ENCODE measurements around the gene PTCH1. TPM values are rescaled to one million over a fixed set of nuclear protein-coding genes. Genes with fewer than 3 reads are reported as not detected.

Gene PTCH1
- total and polyA plus RNA-seq, 2 experiments from 2014 or later = 36.8 to 44.1 TPM

- H3K27ac ChIP-seq = no peak overlapping the region
- H3K4me2 ChIP-seq = no peak overlapping the region
- H2AFZ ChIP-seq = no peak overlapping the region
- no peaks in the 10 kb centered on the region for H3K9me3 ChIP-seq (ENCODE audit: low read depth)
- no peak for DNase-seq (ENCODE audit: low spot score)
- peaks cover 98% of the 10 kb centered on the region for H3K79me2 ChIP-seq
- no peaks in the 10 kb centered on the region for H3K27me3 ChIP-seq
- TF ChIP-seq EZH2 (IDR thresholded peaks at IDR 0.05; ENCODE audit: borderline replicate concordance) = no peak
- TF ChIP-seq, protein P1, sequence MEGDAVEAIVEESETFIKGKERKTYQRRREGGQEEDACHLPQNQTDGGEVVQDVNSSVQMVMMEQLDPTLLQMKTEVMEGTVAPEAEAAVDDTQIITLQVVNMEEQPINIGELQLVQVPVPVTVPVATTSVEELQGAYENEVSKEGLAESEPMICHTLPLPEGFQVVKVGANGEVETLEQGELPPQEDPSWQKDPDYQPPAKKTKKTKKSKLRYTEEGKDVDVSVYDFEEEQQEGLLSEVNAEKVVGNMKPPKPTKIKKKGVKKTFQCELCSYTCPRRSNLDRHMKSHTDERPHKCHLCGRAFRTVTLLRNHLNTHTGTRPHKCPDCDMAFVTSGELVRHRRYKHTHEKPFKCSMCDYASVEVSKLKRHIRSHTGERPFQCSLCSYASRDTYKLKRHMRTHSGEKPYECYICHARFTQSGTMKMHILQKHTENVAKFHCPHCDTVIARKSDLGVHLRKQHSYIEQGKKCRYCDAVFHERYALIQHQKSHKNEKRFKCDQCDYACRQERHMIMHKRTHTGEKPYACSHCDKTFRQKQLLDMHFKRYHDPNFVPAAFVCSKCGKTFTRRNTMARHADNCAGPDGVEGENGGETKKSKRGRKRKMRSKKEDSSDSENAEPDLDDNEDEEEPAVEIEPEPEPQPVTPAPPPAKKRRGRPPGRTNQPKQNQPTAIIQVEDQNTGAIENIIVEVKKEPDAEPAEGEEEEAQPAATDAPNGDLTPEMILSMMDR (IDR thresholded peaks at IDR 0.05; ENCODE audit: poor library complexity) = no peak
- TF ChIP-seq EZH2phosphoT487 (IDR thresholded peaks at IDR 0.05; ENCODE audit: low read depth, severe bottlenecking, unreplicated experiment) = no peak
- 87% methylated on average over 12 of the region's 12 CpGs for WGBS (ENCODE audit: low lambda C conversion rate, missing lambda C conversion rate)
- no peaks in the 10 kb centered on the region for H3K9me2 ChIP-seq (replicated peaks; ENCODE audit: insufficient read depth)
- peaks cover 3% of the 10 kb centered on the region for H3K36me3 ChIP-seq (replicated peaks; ENCODE audit: insufficient read depth, low read depth)
- peaks cover 9% of the 10 kb centered on the region for H3K4me1 ChIP-seq (ENCODE audit: insufficient read depth)
- H3K4me3 ChIP-seq = no peak overlapping the region
- H4K20me1 ChIP-seq (ENCODE audit: insufficient read depth, poor library complexity, severe bottlenecking) = peaks cover 79% of the 10 kb centered on the region
Observed at GRCh38 chr9:95480346-95480745, 36.4 kb downstream of the PTCH1 start.

DNA sequence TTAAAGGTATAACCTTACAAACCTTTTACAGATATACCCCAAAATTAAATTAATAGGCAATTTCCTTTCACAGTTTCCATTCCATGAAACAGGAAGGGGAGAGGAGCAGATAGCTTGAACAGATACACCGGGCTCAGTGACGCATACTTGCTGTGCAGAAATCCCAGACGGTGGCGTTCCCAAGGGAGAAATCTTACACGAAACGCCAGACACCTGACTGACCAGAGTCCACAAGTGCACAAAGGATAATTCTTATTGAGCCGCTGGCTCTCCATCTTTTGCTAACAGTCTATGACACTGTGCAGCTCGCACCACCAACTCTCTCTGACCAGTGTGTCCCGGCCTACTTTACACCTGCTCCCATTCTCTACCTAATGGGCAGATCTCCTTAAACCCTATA lies 37.4 kb downstream of the PTCH1 start:
- Histone ChIP-seq H3K9me2 (replicated peaks; ENCODE audit: insufficient read depth) (no peaks in the 10 kb centered on the region), H3K27ac (no peak overlapping the region), H3K27me3 (no peaks in the 10 kb centered on the region), H2AFZ (no peak overlapping the region), H4K20me1 (ENCODE audit: insufficient read depth, poor library complexity, severe bottlenecking) (peaks cover 78% of the 10 kb centered on the region), H3K4me1 (ENCODE audit: insufficient read depth) (peaks cover 4% of the 10 kb centered on the region), H3K36me3 (replicated peaks; ENCODE audit: insufficient read depth, low read depth) (peaks cover 3% of the 10 kb centered on the region), H3K4me3 (no peak overlapping the region), H3K9me3 (ENCODE audit: low read depth) (no peaks in the 10 kb centered on the region), H3K79me2 (peaks cover 98% of the 10 kb centered on the region), H3K4me2 (no peak overlapping the region)
- WGBS (ENCODE audit: low lambda C conversion rate, missing lambda C conversion rate) = 87% methylated on average over 9 of the region's 9 CpGs
- no peak for DNase-seq (ENCODE audit: low spot score)
- TF ChIP-seq EZH2phosphoT487 (IDR thresholded peaks at IDR 0.05; ENCODE audit: low read depth, severe bottlenecking, unreplicated experiment) (no peak), EZH2 (IDR thresholded peaks at IDR 0.05; ENCODE audit: borderline replicate concordance) (no peak)
- TF ChIP-seq, protein P1 (IDR thresholded peaks at IDR 0.05; ENCODE audit: poor library complexity) = no peak

DNA sequence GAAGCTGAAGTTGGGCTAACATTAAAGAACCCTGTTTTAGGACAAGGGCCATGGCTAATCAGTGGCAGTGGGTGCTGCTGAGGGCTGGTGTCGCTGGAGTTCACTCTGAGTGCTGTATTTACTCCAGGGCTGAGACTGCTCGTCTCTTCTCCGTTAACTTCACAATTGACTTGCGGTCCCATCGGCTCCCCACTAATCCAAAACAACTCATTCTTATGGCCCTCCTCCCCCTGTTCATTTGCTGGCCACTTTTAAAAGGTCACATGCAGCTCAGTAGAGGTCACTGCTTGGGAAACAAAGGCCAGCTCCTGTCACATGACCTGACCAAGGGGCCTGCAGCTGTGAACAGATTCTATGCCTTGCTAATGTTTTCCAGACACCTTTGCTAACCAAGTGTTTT lies 38.4 kb downstream of the PTCH1 start:
- Histone ChIP-seq H3K4me3 (no peak overlapping the region), H4K20me1 (ENCODE audit: insufficient read depth, poor library complexity, severe bottlenecking) (peaks cover 75% of the 10 kb centered on the region), H3K9me2 (replicated peaks; ENCODE audit: insufficient read depth) (no peaks in the 10 kb centered on the region), H3K27me3 (no peaks in the 10 kb centered on the region), H3K9me3 (ENCODE audit: low read depth) (no peaks in the 10 kb centered on the region), H2AFZ (no peak overlapping the region), H3K4me2 (no peak overlapping the region), H3K4me1 (ENCODE audit: insufficient read depth) (no peaks in the 10 kb centered on the region), H3K79me2 (peaks cover 95% of the 10 kb centered on the region), H3K36me3 (replicated peaks; ENCODE audit: insufficient read depth, low read depth) (peaks cover 3% of the 10 kb centered on the region), H3K27ac (no peak overlapping the region)
- DNase-seq (ENCODE audit: low spot score) = no peak
- TF ChIP-seq EZH2 (IDR thresholded peaks at IDR 0.05; ENCODE audit: borderline replicate concordance) = no peak
- 62% methylated on average over 5 of the region's 5 CpGs for WGBS (ENCODE audit: low lambda C conversion rate, missing lambda C conversion rate)

GRCh38 chr9:95477885-95478284 lies 38.9 kb downstream of the PTCH1 start:
- Histone ChIP-seq H4K20me1 (ENCODE audit: insufficient read depth, poor library complexity, severe bottlenecking) (peaks cover 70% of the 10 kb centered on the region), H3K4me2 (no peak overlapping the region), H3K9me3 (ENCODE audit: low read depth) (no peaks in the 10 kb centered on the region), H3K36me3 (replicated peaks; ENCODE audit: insufficient read depth, low read depth) (peaks cover 3% of the 10 kb centered on the region), H3K79me2 (peaks cover 95% of the 10 kb centered on the region), H3K9me2 (replicated peaks; ENCODE audit: insufficient read depth) (no peaks in the 10 kb centered on the region), H3K4me1 (ENCODE audit: insufficient read depth) (no peaks in the 10 kb centered on the region), H3K4me3 (no peak overlapping the region), H2AFZ (no peak overlapping the region), H3K27ac (no peak overlapping the region), H3K27me3 (no peaks in the 10 kb centered on the region)
- no peak for DNase-seq (ENCODE audit: low spot score)
- 92% methylated on average over 15 of the region's 15 CpGs for WGBS (ENCODE audit: low lambda C conversion rate, missing lambda C conversion rate)
- TF ChIP-seq EZH2phosphoT487 (IDR thresholded peaks at IDR 0.05; ENCODE audit: low read depth, severe bottlenecking, unreplicated experiment) = no peak
- TF ChIP-seq, protein P1 (IDR thresholded peaks at IDR 0.05; ENCODE audit: poor library complexity) = no peak
- TF ChIP-seq EZH2 (IDR thresholded peaks at IDR 0.05; ENCODE audit: borderline replicate concordance) = no peak

Measured in hepatocyte (in vitro differentiated cells).